ENCODE data around the gene RNF115. TPM values are rescaled to one million over a fixed set of nuclear protein-coding genes. Genes with fewer than 3 reads are reported as not detected.

The RNF115 gene
- total and polyA plus RNA-seq, 2 of the 13 experiments (the other 11 are each of a cell fraction or from before 2014, with no cell fraction given), result 6.0 to 10.1 TPM

DNA sequence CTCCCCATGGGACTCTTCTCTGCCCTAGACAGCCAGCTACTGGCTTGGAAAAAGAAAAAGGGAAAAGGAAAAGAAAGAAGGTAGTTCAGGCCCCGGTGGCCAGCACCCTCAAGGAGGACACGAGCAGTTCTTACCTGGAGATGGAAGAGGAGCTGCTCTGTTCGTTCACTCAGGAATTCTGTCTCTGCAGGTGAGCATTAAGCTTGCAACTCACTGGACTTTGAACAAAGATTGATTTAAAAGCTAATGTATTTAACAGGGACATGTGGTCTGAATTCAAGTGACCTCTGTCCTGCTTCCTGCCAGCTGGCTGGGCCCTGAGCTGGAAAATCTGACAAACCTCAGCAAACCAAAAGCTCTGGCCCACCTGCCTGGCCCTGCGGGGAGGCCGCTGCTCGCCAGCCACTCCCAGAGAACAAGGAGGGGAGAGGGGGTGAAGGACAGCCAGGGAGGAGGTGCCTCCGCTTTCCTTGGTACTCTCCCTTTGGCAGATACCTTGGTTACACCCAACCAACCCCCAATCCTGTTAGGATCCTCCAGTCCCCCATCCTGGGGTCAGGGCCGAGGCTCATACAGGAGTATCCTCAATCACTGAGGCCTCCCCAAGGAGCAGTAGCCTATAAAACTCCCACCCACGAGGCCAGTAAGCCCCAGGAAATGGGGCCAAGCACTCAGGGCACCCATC, 116.6 kb downstream of the RNF115 start, which contains the start of gene PDZK1 (continued):
- TF ChIP-seq, protein P1, sequence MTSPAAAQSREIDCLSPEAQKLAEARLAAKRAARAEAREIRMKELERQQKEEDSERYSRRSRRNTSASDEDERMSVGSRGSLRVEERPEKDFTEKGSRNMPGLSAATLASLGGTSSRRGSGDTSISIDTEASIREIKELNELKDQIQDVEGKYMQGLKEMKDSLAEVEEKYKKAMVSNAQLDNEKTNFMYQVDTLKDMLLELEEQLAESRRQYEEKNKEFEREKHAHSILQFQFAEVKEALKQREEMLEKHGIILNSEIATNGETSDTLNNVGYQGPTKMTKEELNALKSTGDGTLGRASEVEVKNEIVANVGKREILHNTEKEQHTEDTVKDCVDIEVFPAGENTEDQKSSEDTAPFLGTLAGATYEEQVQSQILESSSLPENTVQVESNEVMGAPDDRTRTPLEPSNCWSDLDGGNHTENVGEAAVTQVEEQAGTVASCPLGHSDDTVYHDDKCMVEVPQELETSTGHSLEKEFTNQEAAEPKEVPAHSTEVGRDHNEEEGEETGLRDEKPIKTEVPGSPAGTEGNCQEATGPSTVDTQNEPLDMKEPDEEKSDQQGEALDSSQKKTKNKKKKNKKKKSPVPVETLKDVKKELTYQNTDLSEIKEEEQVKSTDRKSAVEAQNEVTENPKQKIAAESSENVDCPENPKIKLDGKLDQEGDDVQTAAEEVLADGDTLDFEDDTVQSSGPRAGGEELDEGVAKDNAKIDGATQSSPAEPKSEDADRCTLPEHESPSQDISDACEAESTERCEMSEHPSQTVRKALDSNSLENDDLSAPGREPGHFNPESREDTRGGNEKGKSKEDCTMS (CRISPR knock-in tag; conservative IDR thresholded peaks at IDR 0.05), result no peak
- no peak for TF ChIP-seq SMAD9 (CRISPR knock-in tag; IDR thresholded peaks at IDR 0.05)
- no peak for TF ChIP-seq ZNF878 (CRISPR knock-in tag; IDR thresholded peaks at IDR 0.05)
- no peak for TF ChIP-seq HNRNPLL (IDR thresholded peaks at IDR 0.05; ENCODE audit: low read depth, low read length, poor library complexity, severe bottlenecking)
- TF ChIP-seq IRF2 (CRISPR knock-in tag; IDR thresholded peaks at IDR 0.05), result peak; percentile 55; the same call in 1 of the 2 replicates
- TF ChIP-seq, protein P2, sequence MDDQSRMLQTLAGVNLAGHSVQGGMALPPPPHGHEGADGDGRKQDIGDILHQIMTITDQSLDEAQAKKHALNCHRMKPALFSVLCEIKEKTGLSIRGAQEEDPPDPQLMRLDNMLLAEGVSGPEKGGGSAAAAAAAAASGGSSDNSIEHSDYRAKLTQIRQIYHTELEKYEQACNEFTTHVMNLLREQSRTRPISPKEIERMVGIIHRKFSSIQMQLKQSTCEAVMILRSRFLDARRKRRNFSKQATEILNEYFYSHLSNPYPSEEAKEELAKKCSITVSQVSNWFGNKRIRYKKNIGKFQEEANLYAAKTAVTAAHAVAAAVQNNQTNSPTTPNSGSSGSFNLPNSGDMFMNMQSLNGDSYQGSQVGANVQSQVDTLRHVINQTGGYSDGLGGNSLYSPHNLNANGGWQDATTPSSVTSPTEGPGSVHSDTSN (CRISPR knock-in tag; IDR thresholded peaks at IDR 0.05; ENCODE audit: borderline replicate concordance), result no peak
- TF ChIP-seq, protein P3, sequence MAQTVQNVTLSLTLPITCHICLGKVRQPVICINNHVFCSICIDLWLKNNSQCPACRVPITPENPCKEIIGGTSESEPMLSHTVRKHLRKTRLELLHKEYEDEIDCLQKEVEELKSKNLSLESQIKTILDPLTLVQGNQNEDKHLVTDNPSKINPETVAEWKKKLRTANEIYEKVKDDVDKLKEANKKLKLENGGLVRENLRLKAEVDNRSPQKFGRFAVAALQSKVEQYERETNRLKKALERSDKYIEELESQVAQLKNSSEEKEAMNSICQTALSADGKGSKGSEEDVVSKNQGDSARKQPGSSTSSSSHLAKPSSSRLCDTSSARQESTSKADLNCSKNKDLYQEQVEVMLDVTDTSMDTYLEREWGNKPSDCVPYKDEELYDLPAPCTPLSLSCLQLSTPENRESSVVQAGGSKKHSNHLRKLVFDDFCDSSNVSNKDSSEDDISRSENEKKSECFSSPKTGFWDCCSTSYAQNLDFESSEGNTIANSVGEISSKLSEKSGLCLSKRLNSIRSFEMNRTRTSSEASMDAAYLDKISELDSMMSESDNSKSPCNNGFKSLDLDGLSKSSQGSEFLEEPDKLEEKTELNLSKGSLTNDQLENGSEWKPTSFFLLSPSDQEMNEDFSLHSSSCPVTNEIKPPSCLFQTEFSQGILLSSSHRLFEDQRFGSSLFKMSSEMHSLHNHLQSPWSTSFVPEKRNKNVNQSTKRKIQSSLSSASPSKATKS (CRISPR knock-in tag; IDR thresholded peaks at IDR 0.05), result no peak
- TF ChIP-seq CREB1 (IDR thresholded peaks at IDR 0.05), result no peak
- 0 out of 2 replicates have a peak, but pooled peaks have one; percentile 12 for TF ChIP-seq CREB1 (CRISPR knock-in tag; IDR thresholded peaks at IDR 0.05)
- TF ChIP-seq, protein P4, sequence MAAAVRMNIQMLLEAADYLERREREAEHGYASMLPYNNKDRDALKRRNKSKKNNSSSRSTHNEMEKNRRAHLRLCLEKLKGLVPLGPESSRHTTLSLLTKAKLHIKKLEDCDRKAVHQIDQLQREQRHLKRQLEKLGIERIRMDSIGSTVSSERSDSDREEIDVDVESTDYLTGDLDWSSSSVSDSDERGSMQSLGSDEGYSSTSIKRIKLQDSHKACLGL (CRISPR knock-in tag; IDR thresholded peaks at IDR 0.05), result no peak; the same call in 1 of the 2 replicates
- TF ChIP-seq ZNF562 (CRISPR knock-in tag; IDR thresholded peaks at IDR 0.05; ENCODE audit: borderline replicate concordance), result no peak
- TF ChIP-seq, protein P5, sequence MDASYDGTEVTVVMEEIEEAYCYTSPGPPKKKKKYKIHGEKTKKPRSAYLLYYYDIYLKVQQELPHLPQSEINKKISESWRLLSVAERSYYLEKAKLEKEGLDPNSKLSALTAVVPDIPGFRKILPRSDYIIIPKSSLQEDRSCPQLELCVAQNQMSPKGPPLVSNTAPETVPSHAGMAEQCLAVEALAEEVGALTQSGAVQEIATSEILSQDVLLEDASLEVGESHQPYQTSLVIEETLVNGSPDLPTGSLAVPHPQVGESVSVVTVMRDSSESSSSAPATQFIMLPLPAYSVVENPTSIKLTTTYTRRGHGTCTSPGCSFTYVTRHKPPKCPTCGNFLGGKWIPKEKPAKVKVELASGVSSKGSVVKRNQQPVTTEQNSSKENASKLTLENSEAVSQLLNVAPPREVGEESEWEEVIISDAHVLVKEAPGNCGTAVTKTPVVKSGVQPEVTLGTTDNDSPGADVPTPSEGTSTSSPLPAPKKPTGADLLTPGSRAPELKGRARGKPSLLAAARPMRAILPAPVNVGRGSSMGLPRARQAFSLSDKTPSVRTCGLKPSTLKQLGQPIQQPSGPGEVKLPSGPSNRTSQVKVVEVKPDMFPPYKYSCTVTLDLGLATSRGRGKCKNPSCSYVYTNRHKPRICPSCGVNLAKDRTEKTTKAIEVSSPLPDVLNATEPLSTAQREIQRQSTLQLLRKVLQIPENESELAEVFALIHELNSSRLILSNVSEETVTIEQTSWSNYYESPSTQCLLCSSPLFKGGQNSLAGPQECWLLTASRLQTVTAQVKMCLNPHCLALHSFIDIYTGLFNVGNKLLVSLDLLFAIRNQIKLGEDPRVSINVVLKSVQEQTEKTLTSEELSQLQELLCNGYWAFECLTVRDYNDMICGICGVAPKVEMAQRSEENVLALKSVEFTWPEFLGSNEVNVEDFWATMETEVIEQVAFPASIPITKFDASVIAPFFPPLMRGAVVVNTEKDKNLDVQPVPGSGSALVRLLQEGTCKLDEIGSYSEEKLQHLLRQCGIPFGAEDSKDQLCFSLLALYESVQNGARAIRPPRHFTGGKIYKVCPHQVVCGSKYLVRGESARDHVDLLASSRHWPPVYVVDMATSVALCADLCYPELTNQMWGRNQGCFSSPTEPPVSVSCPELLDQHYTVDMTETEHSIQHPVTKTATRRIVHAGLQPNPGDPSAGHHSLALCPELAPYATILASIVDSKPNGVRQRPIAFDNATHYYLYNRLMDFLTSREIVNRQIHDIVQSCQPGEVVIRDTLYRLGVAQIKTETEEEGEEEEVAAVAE (CRISPR knock-in tag; IDR thresholded peaks at IDR 0.05; ENCODE audit: borderline replicate concordance), result no peak
- TF ChIP-seq JUND (CRISPR knock-in tag; IDR thresholded peaks at IDR 0.05), result no peak
- no peak for TF ChIP-seq CCAR2 (optimal IDR thresholded peaks at IDR 0.05; ENCODE audit: low read depth, low read length)
- no peak for TF ChIP-seq ZNF121 (CRISPR knock-in tag; IDR thresholded peaks at IDR 0.05)
- 0 out of 2 replicates have a peak, but pooled peaks have one; percentile 21 for TF ChIP-seq HMG20B (CRISPR knock-in tag; conservative IDR thresholded peaks at IDR 0.05)
- peak; percentile 84 for TF ChIP-seq SALL1 (CRISPR knock-in tag; IDR thresholded peaks at IDR 0.05)
- no peak for TF ChIP-seq ZNF543 (CRISPR knock-in tag; IDR thresholded peaks at IDR 0.05)
- TF ChIP-seq SOX5 (CRISPR knock-in tag; IDR thresholded peaks at IDR 0.05; ENCODE audit: borderline replicate concordance), result peak; percentile 47
- TF ChIP-seq CHD2 (IDR thresholded peaks at IDR 0.05; ENCODE audit: low read depth, low read length), result no peak

All from HepG2 (cell line).